ENCODE measurements around the gene BTBD18. TPM values are rescaled to one million over a fixed set of nuclear protein-coding genes. Genes with fewer than 3 reads are reported as not detected.

BTBD18 gene
- total RNA-seq, 4 donors from 2014 or later, result not detected

DNA sequence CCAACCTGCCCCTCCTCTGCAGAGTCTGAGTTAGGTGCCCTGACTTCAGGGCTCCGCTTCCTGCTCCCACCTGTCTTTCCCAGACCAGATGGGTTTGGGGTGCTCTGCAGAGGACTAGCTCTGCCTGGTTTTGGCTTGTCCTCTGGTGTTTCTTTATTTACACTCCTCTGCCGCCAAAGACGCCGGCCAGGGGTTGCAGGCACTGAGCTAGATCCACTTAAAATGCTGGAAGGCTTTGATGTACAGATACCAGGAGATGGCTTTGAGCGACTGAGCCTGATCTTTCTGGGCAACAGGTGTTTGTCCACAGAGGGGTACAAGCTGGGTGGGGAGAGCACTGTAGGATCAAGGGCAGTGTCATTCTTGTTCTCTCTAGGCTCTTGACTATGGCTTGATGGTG lies 6.4 kb downstream of the BTBD18 start:
- peaks cover 0 to 28% (median 9%) of the 10 kb centered on the region in 4 donors for H3K4me1 ChIP-seq
- H3K27me3 ChIP-seq, result no peaks in the 10 kb centered on the region
- peaks cover 0 to 67% (median 7%) of the 10 kb centered on the region in 3 donors for H3K36me3 ChIP-seq
- no peak overlapping the region for H3K27ac ChIP-seq
- TF ChIP-seq EP300 (IDR thresholded peaks at IDR 0.05) (no peak), CTCF (IDR thresholded peaks at IDR 0.05) (no peak), POLR2A (IDR thresholded peaks at IDR 0.05) (no peak)
- no peak for DNase-seq (ENCODE audit: low spot score in 2 of 2)
- no peaks in the 10 kb centered on the region for H3K9me3 ChIP-seq
- 86 to 89% methylated on average over 5 of the region's 5 CpGs for WGBS, 2 donors
- H3K4me3 ChIP-seq, result no peak overlapping the region

GRCh38 chr11:57744357-57744756 lies 7.3 kb downstream of the BTBD18 start:
- Histone ChIP-seq H3K9me3 (no peaks in the 10 kb centered on the region), H3K4me1 (peaks cover 0 to 28% (median 9%) of the 10 kb centered on the region in 4 donors), H3K27ac (no peak overlapping the region), H3K4me3 (no peak overlapping the region), H3K27me3 (no peaks in the 10 kb centered on the region), H3K36me3 (peaks cover 0 to 64% (median 7%) of the 10 kb centered on the region in 3 donors)
- DNase-seq (ENCODE audit: low spot score in 2 of 2), result no peak
- TF ChIP-seq POLR2A (IDR thresholded peaks at IDR 0.05) (no peak), EP300 (IDR thresholded peaks at IDR 0.05) (no peak), CTCF (IDR thresholded peaks at IDR 0.05) (no peak)
- 71 to 85% methylated on average over 2 of the region's 2 CpGs for WGBS, 2 donors

GRCh38 chr11:57742087-57742452 lies 9.5 kb downstream of the BTBD18 start:
- Histone ChIP-seq H3K27me3 (no peaks in the 10 kb centered on the region), H3K9me3 (no peaks in the 10 kb centered on the region), H3K36me3 (peaks cover 0 to 72% (median 7%) of the 10 kb centered on the region in 3 donors), H3K4me1 (peaks cover 0 to 28% (median 9%) of the 10 kb centered on the region in 4 donors), H3K4me3 (peak overlapping the region; percentile 50 to 92 (median 78)), H3K27ac (peak overlapping the region; percentile 29 to 95 (median 94))
- no peak for DNase-seq (ENCODE audit: low spot score in 2 of 2)
- TF ChIP-seq EP300 (IDR thresholded peaks at IDR 0.05) (no peak), CTCF (IDR thresholded peaks at IDR 0.05) (no peak), POLR2A (IDR thresholded peaks at IDR 0.05) (no peak)
- WGBS, 2 donors, result 2 to 6% methylated on average over 10 of the region's 10 CpGs

- 0 to 1% methylated on average over 52 to 54 of the region's 75 CpGs for WGBS, 2 donors
- Histone ChIP-seq H3K27ac (peak within 1 kb of the TSS; percentile 29 to 95 (median 94)), H3K9me3 (no peaks in the 10 kb centered on the region), H3K36me3 (peaks cover 0 to 65% (median 7%) of the 10 kb centered on the region in 3 donors), H3K27me3 (no peaks in the 10 kb centered on the region), H3K4me1 (peaks cover 0 to 28% (median 9%) of the 10 kb centered on the region in 4 donors), H3K4me3 (peak within 1 kb of the TSS; percentile 50 to 92 (median 78))
- TF ChIP-seq EP300 (IDR thresholded peaks at IDR 0.05) (peak; percentile 51 to 95), CTCF (IDR thresholded peaks at IDR 0.05) (peak in 1 of 5 experiments; percentile 37), POLR2A (IDR thresholded peaks at IDR 0.05) (peak in 1 of 2 donors; percentile 81)
- peak; percentile 88 for DNase-seq (ENCODE audit: low spot score in 2 of 2)
Observed at GRCh38 chr11:57741132-57742086, 10.2 kb downstream of the BTBD18 start, which contains the start of gene SELENOH. TSS of gene SELENOH (plus strand) at chr11:57741491. CDS start at chr11:57741596, 105 bp downstream.
